K562 (cell line): ENCODE data around the gene FBLN2. TPM values are rescaled to one million over a fixed set of nuclear protein-coding genes. Genes with fewer than 3 reads are reported as not detected.
A peak's percentile ranks its signal among the peaks of the same experiment; 100 is the strongest.

Experiments used
- ATF3 ChIP-seq, 2 experiments: fragments of 450-650 bp in 1 of 2; sonication (generic) in 1 of 2; formaldehyde crosslinking in 1 of 2; IDR thresholded peaks in 1 of 2; conservative IDR thresholded peaks in 1 of 2; 2 replicates each; pipeline versions ENCODE4 v1.6.1 to v1.8.1; 2016 to 2023; ENCODE audit warnings: mild to moderate bottlenecking in 2 of 2, moderate library complexity in 2 of 2, inconsistent platforms in 1 of 2, missing genetic modification reagents in 1 of 2
- CEBPG ChIP-seq, 3 experiments: fragments of 200-800 bp in 1 of 3; sonication (Bioruptor generic) in 1 of 3; sonication (generic) in 1 of 3; formaldehyde crosslinking in 1 of 3; IDR thresholded peaks in 2 of 3; conservative IDR thresholded peaks in 1 of 3; 2 replicates each; pipeline versions ENCODE4 v1.6.1 to v1.8.0; 2016 to 2022; ENCODE audit warnings: missing compliant biosample characterization in 2 of 3, missing genetic modification characterization in 2 of 3, mild to moderate bottlenecking in 1 of 3, missing genetic modification reagents in 1 of 3
- CHCHD3 ChIP-seq: fragments of 250-450 bp; sonication (Bioruptor Pico); IDR thresholded peaks from 2 replicates; pipeline ENCODE4 v2.1.2; 2022; ENCODE audit warnings: mild to moderate bottlenecking
- CREB1 ChIP-seq, 2 experiments: sonication (generic) in 1 of 2; formaldehyde crosslinking in 1 of 2; IDR thresholded peaks; 2 replicates each; pipeline versions ENCODE4 v1.6.1 to v1.8.0; 2012 to 2022; ENCODE audit warnings: inconsistent platforms in 1 of 2, mild to moderate bottlenecking in 1 of 2, missing genetic modification reagents in 1 of 2, moderate library complexity in 1 of 2
- EP300 ChIP-seq: IDR thresholded peaks from 2 replicates; pipeline ENCODE4 v1.6.1; 2012; ENCODE audit warnings: low read length, improper control_type of control experiment
- FOSL1 ChIP-seq: fragments of 200-800 bp; sonication (Bioruptor generic); conservative IDR thresholded peaks from 2 replicates; pipeline ENCODE4 v1.6.1; 2016; ENCODE audit warnings: missing genetic modification characterization, missing compliant biosample characterization
- HOXB6 ChIP-seq: fragments of 250-450 bp; sonication (Bioruptor Pico); IDR thresholded peaks from 2 replicates; pipeline ENCODE4 v1.5.1; 2022; ENCODE audit warnings: mild to moderate bottlenecking, borderline replicate concordance
- JUNB ChIP-seq: fragments of 450-650 bp; formaldehyde crosslinking; conservative IDR thresholded peaks from 2 replicates; pipeline ENCODE4 v1.4.0; 2020; ENCODE audit warnings: mild to moderate bottlenecking
- KDM1A ChIP-seq, 2 experiments: fragments of 450-650 bp; IDR thresholded peaks; 2 replicates each; pipeline ENCODE4 v1.6.1; 2016; ENCODE audit warnings: mild to moderate bottlenecking in 2 of 2
- MBD1 ChIP-seq: fragments of 250-450 bp; sonication (Bioruptor Pico); IDR thresholded peaks from 2 replicates; pipeline ENCODE4 v1.8.0; 2022; ENCODE audit warnings: inconsistent platforms
- MEIS2 ChIP-seq: fragments of 450-650 bp; IDR thresholded peaks from 2 replicates; pipeline ENCODE4 v1.6.1; 2014; ENCODE audit warnings: mild to moderate bottlenecking; ENCODE audit not compliant: partially characterized antibody
- NCOA2 ChIP-seq, 2 experiments: fragments of 450-650 bp; IDR thresholded peaks; 2 replicates each; pipeline ENCODE4 v1.6.1; 2018; ENCODE audit warnings: mild to moderate bottlenecking in 2 of 2, moderate library complexity in 1 of 2; ENCODE audit not compliant: partially characterized antibody in 2 of 2
- NFE2L1 ChIP-seq: fragments of 450-650 bp; IDR thresholded peaks from 2 replicates; pipeline ENCODE4 v1.6.1; 2016; ENCODE audit warnings: missing genetic modification characterization, low read depth, mild to moderate bottlenecking, missing compliant biosample characterization, moderate library complexity, borderline replicate concordance
- OTX1 ChIP-seq: fragments of 450-650 bp; formaldehyde crosslinking; IDR thresholded peaks from 2 replicates; pipeline ENCODE4 v1.4.0; 2022; ENCODE audit warnings: mild to moderate bottlenecking
- PCBP2 ChIP-seq: fragments of 200-400 bp; formaldehyde crosslinking; IDR thresholded peaks from 2 replicates; pipeline ENCODE4 v1.6.1; 2018; ENCODE audit warnings: low read length, low read depth, mild to moderate bottlenecking, moderate library complexity; ENCODE audit not compliant: poor library complexity, severe bottlenecking
- SIN3A ChIP-seq, 2 experiments: fragments of 150-350 bp in 1 of 2; IDR thresholded peaks; 2 replicates each; pipeline ENCODE4 v1.6.1; 2011 to 2016; ENCODE audit warnings: borderline replicate concordance in 2 of 2, low read depth in 2 of 2, low read length in 2 of 2, mild to moderate bottlenecking in 2 of 2, moderate library complexity in 2 of 2; ENCODE audit not compliant: control insufficient read depth in 1 of 2
- TAF9B ChIP-seq: fragments of 450-650 bp; IDR thresholded peaks from 2 replicates; pipeline ENCODE4 v1.6.1; 2018; ENCODE audit warnings: mild to moderate bottlenecking; ENCODE audit not compliant: partially characterized antibody
- TBL1XR1 ChIP-seq, 2 experiments: IDR thresholded peaks; 2 replicates each; pipeline ENCODE4 v1.6.1; 2012; ENCODE audit warnings: improper control_type of control experiment in 2 of 2, low read length in 2 of 2, mild to moderate bottlenecking in 1 of 2
- TEAD1 ChIP-seq, 2 experiments: fragments of 450-650 bp in 1 of 2; sonication (generic) in 1 of 2; formaldehyde crosslinking; IDR thresholded peaks; 2 replicates each; pipeline versions ENCODE4 v1.4.0 to v1.8.0; 2020 to 2022; ENCODE audit warnings: mild to moderate bottlenecking in 2 of 2, missing genetic modification reagents in 1 of 2
- ZNF277 ChIP-seq: fragments of 250-450 bp; sonication (Bioruptor Pico); IDR thresholded peaks from 2 replicates; pipeline ENCODE4 v1.8.0; 2022; ENCODE audit warnings: inconsistent platforms, mild to moderate bottlenecking, moderate library complexity, borderline replicate concordance
- ZNF449 ChIP-seq: fragments of 250-450 bp; sonication (Bioruptor Pico); IDR thresholded peaks from 2 replicates; pipeline ENCODE4 v1.8.0; 2022; ENCODE audit warnings: moderate library complexity, mild to moderate bottlenecking, inconsistent platforms
- polyA plus RNA-seq, 8 experiments: library from polyadenylated mRNA; depleted of rRNA in 4 of 8; stranded (reverse) in 5 of 8; unstranded in 3 of 8; fragments of >200 nt; fragmentation: Nextera tagmentation in 2 of 8; fragmentation: Illumina TruSeq in 1 of 8; extraction: Ambion mirVana in 2 of 8; extraction: Trizol in 1 of 8; gene quantifications; 2 replicates each; pipeline versions ENCODE4 v1.2.1 to v1.2.3, GENCODE V29; 2011 to 2014; ENCODE audit warnings: inconsistent platforms in 1 of 8, missing spikeins in 1 of 8
- total RNA-seq, 7 experiments: library from RNA; depleted of rRNA in 6 of 7; stranded (reverse); fragments of >200 nt in 6 of 7; fragmentation: Illumina TruSeq in 2 of 7; extraction: Trizol in 2 of 7; gene quantifications; 2 replicates each; pipeline versions ENCODE4 v1.2.1 to v1.2.3, GENCODE V29; 2011 to 2021; ENCODE audit warnings: low replicate concordance in 1 of 7

FBLN2 gene
- total and polyA plus RNA-seq, 9 of the 15 experiments (the other 6 are each of a cell fraction or from before 2014, with no cell fraction given), result 0.03 to 0.10 (median 0.04) TPM; not detected in 6

GRCh38 chr3:13579063-13579462 lies 30.1 kb downstream of the FBLN2 start (continued):
- TF ChIP-seq MBD1 (CRISPR knock-in tag) (no peak), ATF3 (IDR thresholded peaks at IDR 0.05) (peak; percentile 99), ATF3 (CRISPR knock-in tag; conservative IDR thresholded peaks at IDR 0.05) (peak; percentile 75), NCOA2 (IDR thresholded peaks at IDR 0.05; ENCODE audit: partially characterized antibody in 2 of 2) (no peak), ZNF449 (CRISPR knock-in tag) (no peak), FOSL1 (peak; percentile 77), TAF9B (no peak), OTX1 (CRISPR knock-in tag) (no peak), HOXB6 (CRISPR knock-in tag) (no peak), ZNF277 (CRISPR knock-in tag) (no peak), PCBP2 (no peak), NFE2L1 (no peak), JUNB (CRISPR knock-in tag) (peak; percentile 83), MEIS2 (no peak), SIN3A (IDR thresholded peaks at IDR 0.05; ENCODE audit: borderline replicate concordance in 2 of 2, control insufficient read depth in 1 of 2, low read depth in 2 of 2, low read length in 2 of 2) (no peak), CHCHD3 (CRISPR knock-in tag) (0 out of 2 replicates have a peak, but pooled peaks have one; percentile 30), TBL1XR1 (IDR thresholded peaks at IDR 0.05; ENCODE audit: low read length in 2 of 2) (no peak), TEAD1 (CRISPR knock-in tag; IDR thresholded peaks at IDR 0.05) (0 out of 4 replicates have a peak, but pooled peaks of 1 of the 2 experiments have one; percentile 35), CREB1 (IDR thresholded peaks at IDR 0.05) (peak; percentile 65), CREB1 (CRISPR knock-in tag; IDR thresholded peaks at IDR 0.05) (peak; percentile 57; the same call in 1 of the 2 replicates), CEBPG (CRISPR knock-in tag; IDR thresholded peaks at IDR 0.05) (peak; percentile 58; the same call in 1 of the 2 replicates), CEBPG (tag; conservative IDR thresholded peaks at IDR 0.05 in 1 of 2, IDR thresholded peaks at IDR 0.05 in 1 of 2) (peak in 1 of 2 experiments; percentile 81; a peak in 2 of 4 replicates), KDM1A (IDR thresholded peaks at IDR 0.05) (no peak), EP300 (peak; percentile 62; the same call in 1 of the 2 replicates)
